ENCODE data around the gene GTF3C5. TPM values are rescaled to one million over a fixed set of nuclear protein-coding genes. Genes with fewer than 3 reads are reported as not detected.

The GTF3C5 gene
- total RNA-seq, 2 donors from 2014 or later = 79.5 to 101 TPM

DNA sequence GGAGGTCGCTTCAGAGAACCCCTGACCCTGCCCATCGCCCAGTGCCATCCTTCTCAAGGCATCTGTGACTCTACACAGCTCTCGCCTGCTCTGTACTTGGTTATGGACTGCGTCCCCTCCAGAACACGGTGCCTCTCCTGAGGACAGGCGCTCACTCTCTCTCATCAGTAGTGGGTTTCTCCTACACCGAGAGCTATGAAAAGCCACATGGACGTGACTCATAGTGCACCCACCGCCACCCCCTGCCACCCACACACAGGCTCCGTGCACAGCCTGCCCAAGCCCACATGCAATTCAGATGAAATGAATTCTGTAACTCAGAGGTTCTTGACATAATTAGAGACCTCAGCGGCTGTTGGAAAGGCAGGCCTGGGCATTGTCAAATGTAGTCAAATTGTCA lies 13.9 kb downstream of the GTF3C5 start:
- H3K27me3 Mint-ChIP-seq (ENCODE audit: low read depth) = no peaks in the 10 kb centered on the region
- H3K36me3 Mint-ChIP-seq (ENCODE audit: insufficient read depth in 2 of 2) = peaks cover 7 to 17% of the 10 kb centered on the region in 2 donors
- no peaks in the 10 kb centered on the region for H3K9me3 Mint-ChIP-seq
- H3K27ac Mint-ChIP-seq = no peak overlapping the region
- H3K4me3 Mint-ChIP-seq = no peak overlapping the region
- H3K4me1 Mint-ChIP-seq (ENCODE audit: low read depth) = peaks cover 6% of the 10 kb centered on the region
- DNase-seq (no peak), ATAC-seq (replicated peaks in 1 of 2) (peak; percentile 20 to 23)

- Mint-ChIP-seq H3K4me3 (no peak overlapping the region), H3K27ac (no peak overlapping the region), H3K36me3 (ENCODE audit: insufficient read depth in 2 of 2) (peaks cover 7 to 17% of the 10 kb centered on the region in 2 donors), H3K27me3 (ENCODE audit: low read depth) (no peaks in the 10 kb centered on the region), H3K9me3 (no peaks in the 10 kb centered on the region), H3K4me1 (ENCODE audit: low read depth) (peaks cover 6% of the 10 kb centered on the region)
- ATAC-seq (replicated peaks in 1 of 2) (no peak), DNase-seq (no peak)
These were observed 14.3 kb downstream of the GTF3C5 start for GRCh38 chr9:133045132-133045531.

- Mint-ChIP-seq H3K27ac (no peak overlapping the region), H3K27me3 (ENCODE audit: low read depth) (no peaks in the 10 kb centered on the region), H3K4me3 (no peak overlapping the region), H3K4me1 (ENCODE audit: low read depth) (peaks cover 6% of the 10 kb centered on the region), H3K36me3 (ENCODE audit: insufficient read depth in 2 of 2) (peaks cover 7 to 17% of the 10 kb centered on the region in 2 donors), H3K9me3 (no peaks in the 10 kb centered on the region)
- DNase-seq (no peak), ATAC-seq (replicated peaks in 1 of 2) (no peak)
These were observed 15.6 kb downstream of the GTF3C5 start for GRCh38 chr9:133046196-133046899.

- no peak for ATAC-seq (replicated peaks in 1 of 2)
- DNase-seq = no peak
- H3K27ac Mint-ChIP-seq = no peak overlapping the region
- H3K9me3 Mint-ChIP-seq = no peaks in the 10 kb centered on the region
- H3K4me3 Mint-ChIP-seq = no peak overlapping the region
- H3K4me1 Mint-ChIP-seq (ENCODE audit: low read depth) = peaks cover 6% of the 10 kb centered on the region
- H3K27me3 Mint-ChIP-seq (ENCODE audit: low read depth) = no peaks in the 10 kb centered on the region
- peaks cover 7 to 17% of the 10 kb centered on the region in 2 donors for H3K36me3 Mint-ChIP-seq (ENCODE audit: insufficient read depth in 2 of 2)
These were observed 16.1 kb downstream of the GTF3C5 start for GRCh38 chr9:133046900-133047295.

GRCh38 chr9:133048595-133048994 lies 17.8 kb downstream of the GTF3C5 start:
- no peak overlapping the region for H3K4me3 Mint-ChIP-seq
- peak; percentile 32 to 38 for DNase-seq
- peak; percentile 65 to 73 for ATAC-seq (replicated peaks in 1 of 2)
- no peaks in the 10 kb centered on the region for H3K27me3 Mint-ChIP-seq (ENCODE audit: low read depth)
- H3K27ac Mint-ChIP-seq = no peak overlapping the region
- H3K36me3 Mint-ChIP-seq (ENCODE audit: insufficient read depth in 2 of 2) = peaks cover 5 to 12% of the 10 kb centered on the region in 2 donors
- peaks cover 6% of the 10 kb centered on the region for H3K4me1 Mint-ChIP-seq (ENCODE audit: low read depth)
- H3K9me3 Mint-ChIP-seq = no peaks in the 10 kb centered on the region

DNA sequence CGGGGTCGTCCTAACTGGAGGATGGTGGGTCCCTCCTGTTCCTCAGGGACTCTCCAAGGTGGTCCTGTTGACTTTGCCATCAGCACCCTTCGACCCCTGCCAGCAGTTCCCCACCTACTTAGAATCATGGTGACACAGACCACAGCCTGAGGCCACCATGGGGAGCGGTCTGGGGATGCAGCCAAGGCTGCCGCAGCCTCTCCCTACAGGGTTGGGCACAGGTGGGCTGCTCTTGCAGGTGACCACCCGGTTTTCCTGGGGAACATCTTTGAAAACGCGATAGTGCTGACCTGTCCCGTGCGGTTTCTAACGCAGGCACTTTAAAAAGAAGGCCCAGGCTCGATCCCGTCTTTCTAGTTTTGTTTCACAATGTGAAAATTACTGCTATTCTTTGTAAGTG lies 18.2 kb downstream of the GTF3C5 start:
- DNase-seq (no peak), ATAC-seq (replicated peaks in 1 of 2) (no peak)
- no peak overlapping the region for H3K27ac Mint-ChIP-seq
- H3K4me3 Mint-ChIP-seq = no peak overlapping the region
- no peaks in the 10 kb centered on the region for H3K27me3 Mint-ChIP-seq (ENCODE audit: low read depth)
- H3K36me3 Mint-ChIP-seq (ENCODE audit: insufficient read depth in 2 of 2) = peaks cover 5 to 14% of the 10 kb centered on the region in 2 donors
- no peaks in the 10 kb centered on the region for H3K9me3 Mint-ChIP-seq
- H3K4me1 Mint-ChIP-seq (ENCODE audit: low read depth) = peaks cover 6% of the 10 kb centered on the region

DNA sequence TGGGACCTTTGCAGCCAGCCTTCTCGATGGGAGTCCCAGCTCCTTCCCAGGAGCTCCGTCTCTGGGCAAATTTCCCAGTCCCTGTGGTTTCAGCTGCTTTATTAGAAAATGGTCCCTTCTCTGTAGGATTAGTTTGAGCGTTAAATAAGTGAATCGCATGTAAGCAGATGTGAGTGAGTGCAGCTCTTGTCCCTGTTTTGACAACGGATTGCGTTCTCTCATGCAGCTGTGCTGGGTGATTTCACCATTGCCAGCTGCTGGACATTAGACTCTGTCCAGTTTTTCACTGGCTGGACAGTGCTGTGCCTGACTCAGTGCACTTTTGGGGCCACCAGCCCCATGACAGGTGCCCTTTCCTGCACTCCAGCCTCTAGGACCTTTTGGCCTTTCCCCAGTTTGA lies 19.3 kb downstream of the GTF3C5 start:
- ATAC-seq (replicated peaks in 1 of 2) (no peak), DNase-seq (no peak)
- no peaks in the 10 kb centered on the region for H3K27me3 Mint-ChIP-seq (ENCODE audit: low read depth)
- H3K36me3 Mint-ChIP-seq (ENCODE audit: insufficient read depth in 2 of 2) = peaks cover 5 to 13% of the 10 kb centered on the region in 2 donors
- no peaks in the 10 kb centered on the region for H3K9me3 Mint-ChIP-seq
- no peak overlapping the region for H3K27ac Mint-ChIP-seq
- peaks cover under 1% of the 10 kb centered on the region for H3K4me1 Mint-ChIP-seq (ENCODE audit: low read depth)
- H3K4me3 Mint-ChIP-seq = no peak overlapping the region

- Mint-ChIP-seq H3K27ac (no peak overlapping the region), H3K27me3 (ENCODE audit: low read depth) (no peaks in the 10 kb centered on the region), H3K4me1 (ENCODE audit: low read depth) (peaks cover 7% of the 10 kb centered on the region), H3K4me3 (no peak overlapping the region), H3K9me3 (no peaks in the 10 kb centered on the region), H3K36me3 (ENCODE audit: insufficient read depth in 2 of 2) (peaks cover 5 to 13% of the 10 kb centered on the region in 2 donors)
- ATAC-seq (replicated peaks in 1 of 2) (no peak), DNase-seq (no peak)
These were observed 20.0 kb downstream of the GTF3C5 start for GRCh38 chr9:133050781-133051180.

DNA sequence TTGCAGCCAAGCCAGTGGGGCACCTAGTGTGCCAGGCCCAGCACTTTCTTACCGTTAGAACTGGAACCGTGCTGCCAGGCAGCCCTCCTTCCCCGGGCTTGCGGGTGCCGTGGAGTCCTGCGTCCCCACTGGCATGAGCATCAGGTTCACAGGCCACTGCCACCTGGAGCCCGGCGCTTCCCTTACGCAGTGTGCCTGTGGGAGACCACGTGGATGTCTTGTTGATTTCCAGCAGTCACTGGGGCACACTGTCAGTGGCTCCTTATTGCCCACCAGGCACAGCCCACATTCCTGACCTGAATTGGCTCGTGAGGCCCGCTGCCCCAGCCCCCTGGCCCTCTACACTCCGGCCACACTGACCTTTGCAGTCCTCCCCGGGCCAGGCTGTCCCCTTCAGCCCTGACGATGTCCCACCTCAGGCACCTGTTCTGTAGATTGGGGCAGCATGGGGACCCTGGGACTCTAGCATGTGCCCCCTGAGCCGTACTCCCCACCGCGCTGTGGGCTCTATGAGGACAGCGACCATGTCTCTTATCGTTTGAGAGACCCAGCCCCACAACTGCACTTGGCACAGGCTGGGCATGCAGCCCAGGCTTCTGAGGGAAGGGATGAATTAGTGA lies 20.6 kb downstream of the GTF3C5 start:
- ATAC-seq (replicated peaks in 1 of 2) = no peak

GRCh38 chr9:133051966-133052539 lies 21.3 kb downstream of the GTF3C5 start:
- no peaks in the 10 kb centered on the region for H3K9me3 Mint-ChIP-seq
- peaks cover under 1 to 3% of the 10 kb centered on the region in 2 donors for H3K36me3 Mint-ChIP-seq (ENCODE audit: insufficient read depth in 2 of 2)
- DNase-seq (no peak), ATAC-seq (replicated peaks in 1 of 2) (no peak)
- no peak overlapping the region for H3K4me3 Mint-ChIP-seq
- peaks cover 16% of the 10 kb centered on the region for H3K4me1 Mint-ChIP-seq (ENCODE audit: low read depth)
- H3K27ac Mint-ChIP-seq = no peak overlapping the region
- no peaks in the 10 kb centered on the region for H3K27me3 Mint-ChIP-seq (ENCODE audit: low read depth)

More for the DNA sequence above, 20.6 kb downstream of the GTF3C5 start:
- no peaks in the 10 kb centered on the region for H3K27me3 Mint-ChIP-seq (ENCODE audit: low read depth)
- H3K4me3 Mint-ChIP-seq = no peak overlapping the region
- peaks cover 1 to 7% of the 10 kb centered on the region in 2 donors for H3K36me3 Mint-ChIP-seq (ENCODE audit: insufficient read depth in 2 of 2)
- H3K27ac Mint-ChIP-seq = no peak overlapping the region
- no peak for DNase-seq
- no peaks in the 10 kb centered on the region for H3K9me3 Mint-ChIP-seq
- peaks cover 13% of the 10 kb centered on the region for H3K4me1 Mint-ChIP-seq (ENCODE audit: low read depth)

GRCh38 chr9:133054194-133054890 lies 23.5 kb downstream of the GTF3C5 start:
- Mint-ChIP-seq H3K4me3 (no peak overlapping the region), H3K27me3 (ENCODE audit: low read depth) (no peaks in the 10 kb centered on the region), H3K4me1 (ENCODE audit: low read depth) (peaks cover 39% of the 10 kb centered on the region), H3K36me3 (ENCODE audit: insufficient read depth in 2 of 2) (peaks cover 2 to 6% of the 10 kb centered on the region in 2 donors), H3K27ac (no peak overlapping the region), H3K9me3 (no peaks in the 10 kb centered on the region)
- ATAC-seq (replicated peaks in 1 of 2) (no peak), DNase-seq (no peak)

DNA sequence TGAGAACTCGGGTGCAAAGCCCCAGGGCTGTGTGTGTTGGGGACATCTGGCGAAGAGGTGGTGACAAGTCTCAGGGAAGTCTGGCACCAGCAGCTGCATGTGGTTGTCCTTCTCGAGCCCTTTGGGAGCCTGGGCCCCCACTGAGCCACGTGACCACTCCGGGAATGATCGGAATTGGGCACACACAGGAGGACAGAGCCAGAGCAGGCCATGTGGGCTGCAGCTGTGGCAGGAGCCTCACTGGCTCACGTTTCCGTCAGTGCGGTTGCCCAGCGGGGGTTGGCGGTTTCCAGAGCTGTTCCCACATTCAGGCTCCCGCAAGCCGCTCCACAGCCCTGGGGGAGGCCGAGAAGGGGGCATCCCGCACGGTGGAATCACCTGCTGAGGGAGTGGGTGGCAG lies 24.2 kb downstream of the GTF3C5 start:
- Mint-ChIP-seq H3K4me3 (no peak overlapping the region), H3K36me3 (ENCODE audit: insufficient read depth in 2 of 2) (peaks cover 2 to 6% of the 10 kb centered on the region in 2 donors), H3K4me1 (ENCODE audit: low read depth) (peaks cover 45% of the 10 kb centered on the region), H3K27me3 (ENCODE audit: low read depth) (no peaks in the 10 kb centered on the region), H3K27ac (no peak overlapping the region), H3K9me3 (no peaks in the 10 kb centered on the region)
- no peak for ATAC-seq (replicated peaks in 1 of 2)
- DNase-seq = no peak

DNA sequence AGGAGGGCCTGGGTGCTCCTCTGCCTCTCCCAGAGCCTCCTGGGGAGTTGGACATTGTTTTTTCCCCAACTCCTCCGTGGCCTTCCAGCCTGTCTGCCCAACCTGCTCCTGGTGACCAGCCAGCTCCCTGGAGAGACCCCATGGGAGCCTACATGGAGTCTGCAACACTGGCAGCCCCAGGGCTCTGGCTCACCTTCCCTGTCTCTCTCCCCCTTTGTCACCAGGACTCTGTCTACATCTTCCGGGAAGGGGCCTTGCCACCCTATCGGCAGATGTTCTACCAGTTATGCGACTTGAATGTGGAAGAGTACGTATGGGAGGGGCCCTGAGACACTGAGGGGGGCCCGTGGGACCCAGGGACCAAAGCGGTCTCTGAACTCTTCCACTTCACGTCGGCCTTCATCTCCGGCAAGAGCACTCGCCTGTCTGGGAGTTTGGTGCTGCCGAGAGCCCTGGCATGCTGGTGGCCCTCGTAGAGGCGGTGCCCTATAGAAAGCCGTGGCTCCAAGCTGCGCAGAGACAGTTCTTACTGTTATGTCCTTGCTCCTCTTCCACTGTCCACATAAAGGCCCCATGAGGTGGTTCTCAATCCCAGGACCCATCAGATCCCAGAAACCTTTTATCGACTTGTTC lies 25.1 kb downstream of the GTF3C5 start:
- Mint-ChIP-seq H3K4me1 (ENCODE audit: low read depth) (peaks cover 51% of the 10 kb centered on the region), H3K27ac (no peak overlapping the region), H3K36me3 (ENCODE audit: insufficient read depth in 2 of 2) (peaks cover 2 to 6% of the 10 kb centered on the region in 2 donors), H3K4me3 (no peak overlapping the region), H3K9me3 (no peaks in the 10 kb centered on the region), H3K27me3 (ENCODE audit: low read depth) (no peaks in the 10 kb centered on the region)
- no peak for DNase-seq
- ATAC-seq (replicated peaks in 1 of 2) = no peak

Data from activated T-cell treated with anti-CD3 and anti-CD28 coated beads, Interleukin-2, amount 50 U/mL, for 72 hours (primary cell).